Iris pigment epithelial cell (primary cell): ENCODE data around the gene RAB11A.

Source experiments
- DNase-seq: peaks from one replicate; pipeline ENCODE4 v3.0.0-alpha.2; 2011; ENCODE audit warnings: low read depth

Gene RAB11A

GRCh38 chr15:65939901-65940617, 70.8 kb downstream of the RAB11A start:
- peak; percentile 95 for DNase-seq

- peak; percentile 56 for DNase-seq
These were observed 71.3 kb downstream of the RAB11A start for GRCh38 chr15:65940618-65940909.
